HG03103 (cell line): ENCODE results near the gene INTS7.
A peak's percentile ranks its signal among the peaks of the same experiment; 100 is the strongest.
"Not testable (repeated sequence)": the region's sequence is repeated elsewhere in the genome, so short reads cannot be mapped to it uniquely, and the experiment has no call there.

Experiments used
- ATAC-seq: cut with Tn5 transposase; IDR thresholded peaks from one replicate; pipeline ENCODE4 v1.9.1; 2021; ENCODE audit warnings: low read depth; ENCODE audit not compliant: unreplicated experiment

The INTS7 gene

GRCh38 chr1:212039622-212040021, 4.3 kb upstream of the INTS7 start:
- ATAC-seq: no peak

GRCh38 chr1:212037900-212038299, 2.5 kb upstream of the INTS7 start:
- ATAC-seq: no peak

DNA sequence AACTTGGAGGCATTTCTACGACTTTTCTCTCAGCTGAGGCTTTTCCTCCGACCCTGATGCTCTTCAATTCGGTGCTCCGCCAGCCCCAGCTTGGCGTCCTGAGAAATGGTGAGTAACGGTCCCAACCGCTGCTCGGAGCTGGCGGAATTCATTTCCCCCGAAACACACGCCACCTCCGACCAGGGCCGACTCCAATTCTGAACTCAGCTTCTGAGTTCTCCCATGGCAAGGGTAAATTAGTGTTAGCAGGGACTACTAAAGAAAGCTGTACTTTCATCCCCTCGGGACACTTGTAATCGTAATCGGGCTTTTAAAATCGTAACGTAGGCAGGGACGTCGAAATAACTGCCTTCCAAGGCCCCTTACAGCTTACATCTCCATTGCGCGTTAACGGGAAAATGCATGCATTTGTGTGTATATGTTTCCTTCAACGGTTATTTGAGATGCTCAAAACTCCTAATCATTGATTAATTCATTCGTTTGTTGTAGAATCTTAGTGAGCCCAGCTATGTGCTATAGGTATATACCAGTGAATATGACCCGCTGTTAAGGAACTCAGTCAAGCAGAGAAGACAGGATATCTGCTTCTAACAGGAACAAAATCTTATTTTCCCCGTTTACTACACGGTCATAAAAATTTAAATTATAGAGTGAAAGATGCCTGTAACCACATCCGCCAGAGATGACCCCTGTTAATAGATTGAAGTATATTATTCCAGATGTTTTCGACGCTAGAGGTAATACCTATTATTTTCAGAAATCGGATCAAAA, 663 bp upstream of the INTS7 start:
- peak; percentile 5 for ATAC-seq

GRCh38 chr1:212034516-212035122, 738 bp downstream of the INTS7 start:
- peak; percentile 0 for ATAC-seq

GRCh38 chr1:212030936-212031528, 4.3 kb downstream of the INTS7 start:
- no peak for ATAC-seq

DNA sequence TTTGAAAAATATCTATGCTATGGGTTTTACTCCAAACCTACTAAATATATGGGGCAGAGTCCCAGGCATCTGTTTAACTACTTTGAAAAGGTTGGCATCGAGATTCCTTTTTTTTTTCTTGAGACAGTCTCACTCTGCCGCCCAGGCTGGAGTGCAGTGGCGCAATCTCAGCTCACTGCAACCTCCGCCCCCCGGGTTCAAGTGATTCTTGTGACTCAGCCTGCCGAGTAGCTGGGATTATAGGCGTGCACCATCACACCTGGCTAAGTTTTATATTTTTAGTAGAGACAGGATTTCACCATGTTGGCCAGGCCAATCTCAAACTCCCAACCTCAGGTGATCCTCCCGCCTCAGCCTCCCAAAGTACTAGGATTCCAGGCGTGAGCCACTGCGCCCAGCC, 7.6 kb downstream of the INTS7 start:
- not testable (repeated sequence) for ATAC-seq

GRCh38 chr1:212024469-212025149, 10.7 kb downstream of the INTS7 start:
- ATAC-seq: no peak

- not testable (repeated sequence) for ATAC-seq
Measured at GRCh38 chr1:212022908-212023307, 12.4 kb downstream of the INTS7 start.

GRCh38 chr1:212021563-212021962, 13.8 kb downstream of the INTS7 start:
- no peak for ATAC-seq

DNA sequence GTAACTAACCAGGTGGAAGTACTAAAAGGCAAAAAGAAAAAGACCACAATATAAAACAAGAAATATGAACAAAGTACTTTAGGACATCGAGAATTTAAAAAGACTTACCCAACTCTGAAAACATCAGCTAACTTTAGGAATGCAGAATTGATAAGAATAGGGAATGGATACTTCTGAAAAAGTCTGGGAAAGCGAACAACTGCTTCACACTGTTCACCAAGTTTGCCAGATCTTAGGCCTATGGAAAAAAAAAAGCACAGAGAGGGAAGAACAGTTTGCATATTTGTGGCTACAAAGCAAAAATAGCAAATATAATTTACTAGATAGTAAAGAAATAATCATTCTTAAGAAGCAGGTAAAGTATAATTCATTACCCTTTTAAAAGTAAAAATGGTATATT, 14.4 kb downstream of the INTS7 start:
- no peak for ATAC-seq

GRCh38 chr1:212013672-212014071, 21.7 kb downstream of the INTS7 start:
- ATAC-seq: no peak

GRCh38 chr1:212012034-212012740, 23.2 kb downstream of the INTS7 start:
- ATAC-seq: peak; percentile 91

DNA sequence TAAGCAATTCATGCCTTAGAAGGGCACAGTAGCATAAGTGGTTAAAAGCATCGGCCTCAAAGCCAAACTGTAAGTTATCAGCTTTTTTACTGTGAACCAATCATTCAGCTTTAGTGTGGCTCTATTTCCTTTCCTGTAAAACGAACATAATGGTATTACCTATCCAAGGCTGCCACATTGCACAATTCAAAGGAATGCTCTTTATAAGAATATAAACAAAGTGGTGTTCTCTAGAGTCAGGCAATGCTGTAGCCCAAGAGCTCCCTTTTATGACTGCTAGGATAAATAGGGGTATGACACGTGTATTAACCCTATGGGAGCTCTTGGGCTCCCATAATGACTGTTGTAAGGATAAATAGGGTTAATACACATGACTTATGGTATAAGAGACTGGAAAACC, 25.4 kb downstream of the INTS7 start:
- ATAC-seq: no peak

- no peak for ATAC-seq
Measured at GRCh38 chr1:212009561-212009960, 25.8 kb downstream of the INTS7 start.

DNA sequence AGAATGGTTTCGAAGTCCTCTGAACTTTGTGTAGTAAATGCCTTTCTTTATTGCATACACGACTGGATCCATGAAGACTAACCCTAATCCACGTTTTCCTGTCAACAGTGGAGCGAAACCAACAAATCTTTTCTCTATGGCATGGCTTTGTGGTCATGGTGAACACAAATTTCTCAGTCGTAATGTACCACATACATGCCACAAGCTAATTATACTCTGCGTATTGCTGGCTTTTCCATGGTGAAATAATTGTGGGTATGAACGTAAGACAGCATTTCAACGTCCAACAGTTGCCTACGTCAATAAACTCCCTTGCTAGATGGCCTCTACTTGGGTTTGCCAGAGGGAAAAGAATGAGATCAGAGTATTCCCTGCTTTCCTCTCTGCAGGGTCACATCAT, 27.5 kb downstream of the INTS7 start:
- no peak for ATAC-seq

DNA sequence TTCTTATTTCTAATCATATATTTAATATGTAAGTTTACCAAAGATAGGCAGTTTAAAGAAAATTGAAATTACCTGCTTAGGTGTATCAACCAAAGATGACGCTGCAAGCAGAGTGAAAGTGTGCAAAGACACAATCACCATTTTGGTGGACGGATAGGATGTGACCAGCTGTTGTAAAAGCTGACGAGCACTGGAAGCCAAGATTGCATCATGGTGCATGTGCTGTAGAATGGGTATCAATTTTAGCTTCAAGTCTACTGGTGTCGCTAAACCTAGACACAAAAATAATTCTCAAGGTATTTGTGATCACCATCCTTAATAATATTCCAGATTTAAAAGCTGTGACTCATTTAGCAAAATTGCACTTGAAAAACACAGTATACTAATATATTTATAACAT, 28.2 kb downstream of the INTS7 start:
- ATAC-seq: no peak

DNA sequence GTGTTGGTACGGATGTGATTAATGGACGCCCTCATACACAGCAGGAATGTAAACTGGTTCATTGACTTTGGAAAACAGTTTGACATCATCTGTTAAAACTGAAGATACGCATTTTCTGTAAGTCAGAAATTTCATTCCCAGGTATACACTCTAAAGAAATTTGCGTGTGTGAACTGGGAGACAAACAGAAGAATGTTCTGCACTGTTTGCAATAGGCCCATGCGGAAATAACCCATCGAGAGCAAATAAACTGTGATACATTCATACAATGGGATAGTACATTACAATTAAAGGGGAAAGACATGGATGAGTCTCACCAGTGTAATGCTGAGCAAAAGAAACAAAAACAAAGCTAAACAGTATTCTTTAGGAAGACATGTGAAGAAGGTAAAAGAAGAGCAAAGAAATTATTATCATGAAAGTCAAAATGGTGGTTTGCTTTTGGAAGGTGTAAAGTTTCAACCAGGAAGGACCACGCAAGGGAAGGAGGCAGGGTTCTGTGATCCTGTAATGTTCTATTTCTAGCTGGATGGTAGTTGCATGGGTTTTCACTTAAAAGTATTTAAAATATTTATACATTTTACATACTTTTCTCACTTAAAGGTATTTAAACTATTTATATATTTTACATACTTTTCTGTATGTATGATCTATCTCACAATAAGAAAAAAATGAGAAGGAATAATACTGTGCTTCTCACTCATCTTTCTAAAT, 30.3 kb downstream of the INTS7 start:
- no peak for ATAC-seq

DNA sequence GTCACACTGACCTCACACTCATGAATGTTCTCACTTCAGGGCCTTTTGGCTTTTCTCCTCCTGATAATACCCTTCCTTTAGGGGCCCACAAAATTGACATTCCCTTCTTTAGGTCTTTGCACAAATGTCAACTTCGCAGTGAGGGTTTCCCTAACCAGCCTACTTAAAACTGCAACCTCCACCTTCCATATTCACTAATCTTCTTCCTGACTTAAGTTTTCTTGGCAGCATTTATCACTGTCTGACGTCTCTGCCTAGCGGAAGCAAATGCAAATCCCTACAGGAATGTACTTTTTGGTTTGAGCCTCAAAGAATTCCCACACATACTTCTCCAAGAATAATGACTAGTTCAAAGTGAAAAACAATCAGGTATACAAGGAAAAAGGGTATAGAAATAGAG, 32.8 kb downstream of the INTS7 start:
- no peak for ATAC-seq

DNA sequence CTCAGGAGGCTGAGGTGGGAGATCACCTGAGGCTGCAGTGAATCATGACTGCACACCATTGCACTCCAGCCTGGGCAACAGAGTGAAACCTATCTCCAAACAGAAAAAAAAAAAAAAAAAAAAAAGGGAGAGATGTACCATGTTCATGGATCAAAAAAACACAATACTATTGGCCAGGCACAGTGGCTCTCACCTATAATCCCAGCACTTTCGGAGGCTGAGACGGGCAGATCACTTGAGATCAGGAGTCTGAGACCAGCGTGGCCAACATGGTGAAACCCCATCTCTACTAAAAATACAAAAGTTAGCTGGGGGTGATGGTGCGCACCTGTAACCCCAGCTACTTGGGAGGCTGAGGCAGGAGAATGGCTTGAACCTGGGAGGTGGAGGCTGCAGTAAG, 37.9 kb downstream of the INTS7 start:
- not testable (repeated sequence) for ATAC-seq

GRCh38 chr1:211991695-211992094, 43.7 kb downstream of the INTS7 start:
- no peak for ATAC-seq
